NCI-H774 (cell line): ENCODE data around the gene IKZF1.

Experiments
- DNase-seq: peaks from one replicate; lab custom pipeline; 2025; lab: John Stamatoyannopoulos, UW

The IKZF1 gene

GRCh38 chr7:50304129-50304910 is at the start of gene IKZF1:
Gene IKZF1, plus strand, starts transcription at chr7:50304716. Its CDS starts 14,346 bp downstream, at chr7:50319062.
- peak; percentile 21 for DNase-seq

GRCh38 chr7:50261593-50261992 is 42.9 kb upstream of the IKZF1 start:
- no peak for DNase-seq

DNA sequence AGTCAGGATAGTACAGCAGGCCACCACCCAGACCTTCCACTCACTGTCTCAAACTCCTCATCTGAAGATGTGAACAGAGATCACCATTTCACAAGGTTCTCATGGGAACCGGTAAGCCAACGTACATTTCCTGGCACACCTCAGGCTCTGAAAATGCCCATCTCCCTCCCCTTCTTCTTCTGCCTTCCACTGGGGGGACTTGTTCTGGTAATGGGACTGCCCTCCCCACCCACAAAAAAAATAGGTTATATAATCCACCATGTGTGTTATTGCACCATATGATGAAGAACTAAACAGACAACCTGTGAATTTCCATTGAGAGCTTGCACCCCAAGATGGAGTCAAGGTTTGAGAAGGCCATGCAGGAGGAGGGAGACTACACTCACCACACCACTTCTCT is 42.1 kb upstream of the IKZF1 start:
- no peak for DNase-seq

GRCh38 chr7:50262916-50263690 is 41.4 kb upstream of the IKZF1 start:
- no peak for DNase-seq

DNA sequence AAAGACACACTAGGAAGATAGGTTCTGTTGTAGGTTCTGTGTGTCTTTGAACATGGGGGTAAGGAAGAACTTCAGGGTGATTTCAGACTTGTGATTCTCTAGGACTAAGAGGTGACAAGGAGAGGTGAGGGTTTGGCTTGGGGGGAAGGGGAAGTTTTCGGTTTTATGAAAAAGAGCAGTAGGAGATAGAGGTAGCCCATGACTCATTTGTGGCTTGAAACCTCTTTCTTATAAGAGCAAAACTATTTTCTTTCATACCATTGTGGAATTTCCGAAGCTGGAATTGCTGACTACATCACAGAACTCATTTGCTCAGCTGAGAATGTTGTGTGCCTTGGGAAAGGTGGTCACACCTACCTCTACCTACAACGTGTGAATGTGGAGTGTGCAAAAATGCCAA is 39.6 kb upstream of the IKZF1 start:
- DNase-seq = no peak

DNA sequence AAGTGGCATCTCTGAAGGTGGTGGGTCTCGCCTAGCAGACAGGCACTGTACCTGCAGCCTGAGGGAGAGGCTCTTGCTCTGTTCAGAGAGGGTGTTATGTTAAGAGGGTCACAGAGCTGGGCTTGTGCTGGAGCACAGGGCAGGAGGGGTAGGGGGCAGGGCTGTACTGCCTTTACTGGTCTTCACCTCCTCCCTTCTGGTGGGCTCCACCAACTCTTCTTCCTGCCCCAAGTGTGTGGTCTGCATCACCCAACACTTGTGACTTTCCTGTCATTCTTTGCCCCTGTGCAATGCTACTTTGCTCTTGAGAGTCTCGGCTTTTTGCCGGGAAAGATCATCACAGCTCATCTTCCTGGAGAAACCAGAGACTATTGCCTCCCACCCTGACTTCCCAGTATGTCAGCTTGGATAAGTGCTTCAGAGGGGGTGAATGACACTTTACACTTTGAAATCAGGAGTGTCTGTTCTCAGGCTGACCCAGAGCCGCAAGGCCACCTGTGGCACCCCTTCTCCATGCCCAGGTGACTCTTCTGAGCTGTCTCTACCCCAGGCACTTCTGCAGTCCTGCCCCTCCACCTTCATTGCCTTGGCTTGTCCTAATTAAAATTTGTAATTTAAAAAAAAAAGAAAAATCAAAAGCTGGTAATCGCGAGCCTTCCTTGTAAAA is 38.4 kb upstream of the IKZF1 start:
- DNase-seq = no peak

DNA sequence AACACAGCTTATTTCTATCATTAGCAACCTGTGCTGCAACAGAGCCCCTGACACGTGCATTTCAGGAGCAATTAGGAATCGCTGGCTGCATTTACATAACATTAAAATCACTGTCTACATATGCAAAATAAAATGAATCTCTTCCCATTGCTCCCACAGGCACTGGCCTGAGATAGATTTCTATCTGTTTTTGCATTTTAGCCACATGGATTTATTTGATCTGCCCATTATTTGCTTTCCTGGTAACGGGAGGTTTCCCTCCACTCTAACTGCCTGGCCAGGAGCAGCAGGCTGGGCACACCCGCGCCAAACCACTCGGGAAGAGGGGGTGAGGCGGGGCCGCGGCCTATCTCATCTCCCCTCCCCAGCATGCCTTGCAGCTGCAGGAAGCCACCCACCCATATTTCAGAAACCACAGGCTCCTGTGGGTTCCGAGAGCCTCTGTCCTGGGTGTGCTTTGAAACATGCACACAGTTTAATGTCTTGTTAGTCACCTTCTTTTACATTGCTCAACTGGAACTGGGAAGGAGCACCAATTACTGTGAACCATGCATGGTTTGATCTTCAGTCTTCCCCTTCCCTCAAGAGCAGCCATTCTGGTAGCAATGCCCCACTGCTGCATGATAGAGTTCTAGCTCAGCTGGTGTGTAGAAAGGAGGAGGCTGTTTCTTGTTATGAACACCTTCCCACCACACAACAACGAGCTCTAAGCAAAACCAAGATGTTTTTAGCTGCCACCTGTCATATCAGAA is 37.7 kb upstream of the IKZF1 start:
- no peak for DNase-seq

DNA sequence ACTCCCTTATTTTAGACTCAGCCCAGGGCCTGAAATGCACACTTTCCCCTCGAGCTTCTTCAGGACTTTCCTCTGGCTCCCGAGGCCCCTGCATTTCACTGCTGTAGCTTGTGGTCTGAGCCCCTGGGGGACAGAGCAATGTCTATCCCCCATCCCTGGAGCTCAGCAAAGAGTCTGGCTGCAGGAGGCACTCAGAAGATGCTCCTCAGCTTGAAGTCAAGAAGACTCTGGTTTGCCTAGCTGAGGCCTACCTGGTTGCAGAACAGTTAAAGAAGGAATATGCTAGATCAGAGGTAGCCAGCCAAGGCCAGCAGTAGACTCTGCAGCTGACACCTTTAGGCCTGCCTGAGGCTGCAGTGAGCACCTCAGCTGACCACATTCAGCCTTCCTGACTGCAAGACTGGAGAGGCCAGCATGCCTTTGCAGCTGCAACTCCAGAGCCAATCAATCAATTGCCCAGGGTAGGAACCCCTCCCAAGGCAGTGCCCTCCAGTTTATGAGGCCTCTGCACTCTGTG is 36.9 kb upstream of the IKZF1 start:
- no peak for DNase-seq

DNA sequence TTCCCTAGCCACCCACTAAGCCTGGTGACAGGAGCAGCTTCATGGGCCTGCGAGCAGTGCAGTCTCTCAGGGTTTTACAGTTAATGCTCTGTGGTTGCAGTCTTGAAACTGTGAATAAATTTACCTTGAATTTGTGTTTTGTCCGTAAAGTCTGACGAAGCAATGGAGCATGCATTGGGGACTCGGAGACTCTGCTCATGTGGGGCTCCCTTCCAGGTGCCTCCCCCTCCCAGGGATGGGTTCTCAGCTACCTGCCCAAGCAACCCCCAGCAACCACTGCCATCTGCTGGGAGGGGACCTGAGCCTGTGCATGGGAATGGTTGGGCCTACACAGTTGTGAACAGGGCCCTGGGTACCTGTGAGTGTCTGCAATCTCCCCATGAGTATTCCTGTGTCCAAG is 36.3 kb upstream of the IKZF1 start:
- no peak for DNase-seq

DNA sequence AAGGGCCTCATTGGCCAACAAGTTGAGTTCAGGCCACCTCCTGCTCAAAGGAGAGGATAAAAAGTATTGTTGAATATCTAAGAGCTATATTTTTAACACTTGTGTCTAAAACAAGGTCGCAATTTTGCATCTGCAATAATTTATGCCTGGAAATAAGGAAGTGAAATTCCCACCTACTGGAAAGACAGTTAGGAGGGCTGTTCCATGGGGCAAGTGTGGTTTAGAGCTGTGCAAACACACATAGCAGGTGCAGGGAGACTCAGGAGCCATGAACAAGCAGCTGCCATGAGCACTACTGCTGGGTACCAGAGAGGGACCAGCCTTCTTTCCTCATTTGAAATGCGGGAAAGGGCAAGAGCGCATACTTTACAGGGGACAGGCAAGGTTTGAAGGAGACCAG is 35.5 kb upstream of the IKZF1 start:
- no peak for DNase-seq

DNA sequence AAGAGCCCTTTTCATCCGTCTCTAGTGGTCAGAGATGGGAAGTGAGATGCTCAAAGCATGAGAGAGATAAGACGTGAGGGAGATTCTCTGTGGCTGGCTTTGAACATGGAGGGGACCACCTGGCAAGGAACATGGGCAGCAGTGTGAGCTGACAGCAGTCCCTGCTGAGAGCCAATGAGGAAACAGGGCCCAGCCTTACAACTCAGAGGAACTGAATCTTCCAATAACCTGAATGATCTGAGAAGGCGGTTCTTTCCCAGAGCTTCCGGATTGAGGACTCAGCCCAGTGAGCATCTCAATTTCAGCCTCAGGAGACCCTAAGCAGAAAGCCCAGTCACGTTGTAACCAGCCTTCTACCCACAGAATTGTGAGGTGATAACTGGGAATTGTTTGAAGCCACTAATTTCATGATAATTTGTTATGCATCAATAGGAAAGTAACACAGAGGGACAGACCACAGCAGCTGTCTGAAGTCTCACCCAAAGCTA is 33.9 kb upstream of the IKZF1 start:
- DNase-seq = no peak

DNA sequence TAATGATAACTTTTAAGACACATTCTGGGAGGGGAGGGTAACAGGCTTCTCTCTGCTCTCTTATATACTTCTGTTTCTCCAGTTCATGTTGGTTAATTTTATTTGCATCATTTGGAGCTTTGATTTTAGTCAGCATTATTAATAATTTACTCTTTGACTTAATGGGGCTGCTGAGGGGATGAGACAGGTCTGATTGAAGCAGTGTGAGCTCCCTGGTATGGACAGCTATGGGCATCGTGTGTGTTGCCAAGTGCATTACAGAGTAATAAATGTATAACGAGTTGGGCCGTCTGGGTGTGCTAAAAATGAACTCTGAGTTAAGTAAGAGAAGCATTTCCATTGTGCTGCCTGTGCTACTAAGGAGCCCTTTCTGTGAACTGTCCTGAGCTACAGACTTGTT is 31.7 kb upstream of the IKZF1 start:
- no peak for DNase-seq

GRCh38 chr7:50273301-50273700 is 31.2 kb upstream of the IKZF1 start:
- DNase-seq = no peak

DNA sequence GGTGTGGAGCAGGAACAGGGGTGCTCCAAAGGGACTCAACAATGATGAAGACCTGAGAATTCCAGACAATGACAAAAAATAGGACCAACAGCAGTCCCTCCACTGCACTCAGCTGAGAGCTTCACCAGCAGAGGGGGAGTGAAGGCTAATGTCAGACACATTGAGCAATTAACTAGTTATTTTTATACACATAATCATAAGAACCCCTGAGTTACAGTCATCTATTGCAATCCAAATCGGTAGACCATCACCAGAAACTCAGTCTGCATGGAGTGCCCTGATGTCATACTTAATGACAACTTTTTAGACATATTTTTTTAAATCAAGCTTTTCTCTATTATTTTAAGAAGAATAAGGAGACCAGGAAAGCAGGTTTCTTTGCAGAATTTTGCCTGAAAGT is 30.6 kb upstream of the IKZF1 start:
- DNase-seq = no peak

DNA sequence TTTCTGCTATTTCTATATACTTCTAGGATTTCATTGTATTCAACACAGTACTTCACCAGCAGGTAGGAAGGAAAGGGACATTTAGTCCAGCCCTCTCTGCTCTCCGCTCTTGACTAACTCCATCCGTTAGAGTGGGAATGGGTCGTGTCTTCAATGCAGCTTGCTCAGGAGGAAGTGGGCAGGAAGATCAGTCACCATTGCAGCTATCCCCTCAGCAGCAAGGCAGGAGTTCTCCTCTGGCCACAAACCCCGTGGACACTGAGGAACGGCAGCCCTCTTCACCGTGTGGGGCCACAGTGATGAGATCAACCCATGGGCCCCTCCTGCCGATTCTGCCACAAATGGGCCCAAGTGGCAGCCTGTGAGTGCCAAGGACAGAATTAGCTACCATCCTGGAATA is 30.2 kb upstream of the IKZF1 start:
- DNase-seq = no peak

DNA sequence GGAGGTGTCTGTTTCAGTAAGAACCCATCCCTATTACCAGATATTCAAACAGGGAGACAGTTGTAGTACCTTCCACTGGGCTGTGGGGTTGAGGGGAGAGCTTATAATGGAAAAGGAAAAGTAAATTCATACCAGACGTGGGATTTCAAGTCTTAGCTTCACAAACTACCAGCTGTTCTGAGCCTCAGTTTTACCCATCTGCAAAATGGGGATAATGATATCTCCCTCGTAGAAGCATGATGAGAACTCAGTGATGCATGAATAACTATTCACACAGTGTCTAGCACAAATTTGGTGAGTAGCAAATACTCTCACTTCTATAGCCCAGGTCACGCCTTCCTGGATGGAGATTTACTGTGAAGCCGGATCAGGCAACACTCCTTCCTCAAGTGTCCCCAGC is 29.1 kb upstream of the IKZF1 start:
- no peak for DNase-seq

- DNase-seq = no peak
These were observed 28.0 kb upstream of the IKZF1 start for GRCh38 chr7:50276483-50276882.

GRCh38 chr7:50278120-50278519 is 26.4 kb upstream of the IKZF1 start:
- no peak for DNase-seq

GRCh38 chr7:50281680-50282445 is 22.7 kb upstream of the IKZF1 start:
- no peak for DNase-seq

DNA sequence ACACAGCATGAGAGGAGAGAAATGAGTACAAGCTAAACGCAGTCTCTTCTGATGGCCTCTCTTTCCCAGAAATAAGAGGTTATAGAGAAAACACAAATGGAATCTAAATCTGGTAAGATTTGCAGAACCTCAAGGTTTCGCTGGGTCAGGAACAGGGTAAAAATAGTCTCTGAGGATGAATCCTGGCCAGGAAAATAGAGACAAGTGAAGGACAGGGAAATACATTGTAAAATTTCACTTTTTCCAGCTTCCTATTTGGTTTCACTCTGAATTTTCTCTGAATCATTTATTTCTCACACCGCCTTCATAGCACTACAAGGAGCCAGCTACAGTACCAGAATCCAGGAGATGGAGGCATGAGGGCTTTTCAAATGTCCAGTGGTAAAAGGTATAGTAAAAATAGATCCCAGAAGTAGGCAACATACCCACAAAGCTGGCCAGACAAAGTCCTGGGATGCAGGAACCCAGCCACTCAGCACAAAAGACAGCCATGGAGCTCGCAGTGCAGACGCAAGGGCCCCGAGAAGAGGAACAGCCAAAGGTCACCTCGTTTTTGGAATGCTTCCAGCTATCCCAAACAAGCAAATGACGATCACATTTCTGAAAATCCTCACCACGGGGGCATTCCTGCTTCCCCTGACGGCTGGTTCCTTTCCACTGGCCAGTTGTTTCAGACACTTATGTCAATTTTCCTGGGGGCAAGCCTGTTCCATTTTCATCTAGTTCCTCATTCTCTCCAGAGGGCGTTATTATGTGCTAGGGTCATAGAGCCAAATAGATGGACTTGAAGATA is 21.5 kb upstream of the IKZF1 start:
- no peak for DNase-seq
